Measurements from ENCODE around the gene TAF10.
A peak's percentile ranks its signal among the peaks of the same experiment; 100 is the strongest.

The TAF10 gene

DNA sequence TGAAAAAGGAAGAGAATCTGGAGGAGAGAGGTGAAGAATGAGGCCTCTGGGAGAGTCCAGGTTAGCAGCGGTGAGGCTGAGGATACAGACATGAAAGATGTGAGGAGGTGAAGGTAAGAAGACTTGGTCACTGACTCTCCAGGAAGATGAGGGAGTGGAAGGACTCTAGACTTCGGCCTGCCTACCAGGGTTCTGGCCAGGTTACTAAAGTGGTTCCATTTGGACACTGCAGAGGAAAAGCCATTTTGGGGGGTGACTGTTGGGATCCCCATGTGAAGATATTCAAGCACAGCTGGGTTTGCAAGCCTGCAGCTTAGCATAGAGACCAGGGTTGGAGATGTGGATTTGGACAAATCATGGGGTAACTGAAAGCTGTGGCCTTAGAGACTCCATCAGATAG is 35.8 kb upstream of the TAF10 start:
- no peak overlapping the region for H3K27ac Mint-ChIP-seq
- no peak for ATAC-seq
- H3K4me1 Mint-ChIP-seq = no peaks in the 10 kb centered on the region
- H3K27me3 Mint-ChIP-seq = no peaks in the 10 kb centered on the region
- DNase-seq = no peak
- H3K4me3 Mint-ChIP-seq = no peak overlapping the region
- no peaks in the 10 kb centered on the region for H3K9me3 Mint-ChIP-seq

DNA sequence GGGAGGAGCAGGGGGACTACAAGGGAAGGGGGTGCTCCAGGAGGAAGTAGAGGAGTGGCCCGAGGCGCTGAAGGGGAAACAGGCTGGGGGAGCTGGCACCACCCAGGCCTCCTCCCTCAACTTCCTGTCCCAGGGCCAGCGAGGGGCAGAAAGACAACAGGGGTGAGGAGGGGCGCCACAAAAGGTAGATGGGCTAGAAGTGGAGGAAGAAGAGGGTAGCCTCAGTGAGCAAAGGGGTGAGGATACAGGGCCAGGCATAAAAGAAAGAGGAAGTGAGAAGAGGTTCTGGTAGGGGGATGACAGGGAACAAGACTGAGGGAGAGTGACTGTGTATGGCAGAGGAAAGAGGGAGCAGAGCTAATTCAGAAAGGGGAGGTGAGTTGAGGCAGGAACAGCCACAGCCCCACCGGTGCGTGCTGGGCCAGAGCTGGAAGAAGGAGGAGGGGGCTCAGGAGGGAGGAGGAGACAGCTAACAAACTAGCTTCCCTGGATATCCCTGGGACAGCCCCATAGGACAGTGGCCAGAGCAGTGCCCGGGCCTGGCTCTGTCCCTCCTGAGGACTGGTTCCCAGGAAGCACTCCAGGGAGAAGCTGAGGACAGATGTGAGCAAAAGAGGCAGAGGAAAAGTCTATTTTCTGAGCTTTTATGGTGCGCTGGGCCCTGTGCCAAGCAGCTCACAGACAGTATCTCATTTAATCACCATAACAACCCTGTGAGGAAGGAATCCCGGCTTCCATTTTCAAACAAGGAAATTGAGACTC is 35.1 kb upstream of the TAF10 start:
- Mint-ChIP-seq H3K27ac (no peak overlapping the region), H3K4me1 (no peaks in the 10 kb centered on the region), H3K4me3 (no peak overlapping the region), H3K27me3 (no peaks in the 10 kb centered on the region), H3K9me3 (no peaks in the 10 kb centered on the region)
- ATAC-seq (peak; percentile 71), DNase-seq (peak; percentile 37 to 49)

DNA sequence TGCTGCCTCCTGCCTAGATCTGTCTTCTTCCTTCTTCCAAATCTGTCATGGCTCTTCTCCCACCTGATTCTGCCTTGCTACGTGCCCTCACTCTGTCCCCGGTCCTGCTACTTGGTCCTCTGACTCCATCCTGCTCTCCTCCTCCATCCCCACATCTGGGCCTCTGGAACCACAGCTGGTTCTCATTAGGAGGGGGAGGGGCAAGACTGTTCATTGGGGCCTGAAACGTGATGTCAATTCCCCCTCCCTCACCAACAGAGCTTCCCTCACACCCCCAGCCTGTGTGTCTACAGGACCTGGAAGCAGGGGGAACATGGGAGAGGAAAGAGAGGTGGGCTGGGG is 34.5 kb upstream of the TAF10 start:
- Mint-ChIP-seq H3K4me3 (no peak overlapping the region), H3K27ac (no peak overlapping the region), H3K9me3 (no peaks in the 10 kb centered on the region), H3K4me1 (no peaks in the 10 kb centered on the region), H3K27me3 (no peaks in the 10 kb centered on the region)
- peak in 1 of 2 donors; percentile 41 for DNase-seq
- peak; percentile 36 for ATAC-seq

DNA sequence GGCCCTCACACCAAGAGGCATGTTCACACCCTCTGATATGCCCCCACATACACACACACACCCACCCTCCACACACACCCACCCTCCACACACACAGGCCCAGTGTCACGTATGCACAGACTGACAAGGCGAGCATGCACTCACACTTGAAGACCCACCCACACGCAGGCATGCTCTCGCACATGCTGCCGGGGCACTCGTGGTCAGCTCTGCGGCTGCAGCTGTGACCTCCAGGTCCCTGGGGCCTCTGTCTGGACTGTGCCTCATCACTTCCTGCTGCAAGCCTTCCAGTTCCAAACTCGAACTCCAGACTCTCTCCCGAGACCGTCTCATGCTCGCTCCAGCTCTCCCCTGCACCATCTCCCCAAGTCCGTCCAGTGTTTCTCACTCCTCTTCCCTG is 34.1 kb upstream of the TAF10 start:
- no peaks in the 10 kb centered on the region for H3K27me3 Mint-ChIP-seq
- H3K27ac Mint-ChIP-seq = no peak overlapping the region
- ATAC-seq (no peak), DNase-seq (no peak)
- no peaks in the 10 kb centered on the region for H3K4me1 Mint-ChIP-seq
- H3K9me3 Mint-ChIP-seq = no peaks in the 10 kb centered on the region
- no peak overlapping the region for H3K4me3 Mint-ChIP-seq

DNA sequence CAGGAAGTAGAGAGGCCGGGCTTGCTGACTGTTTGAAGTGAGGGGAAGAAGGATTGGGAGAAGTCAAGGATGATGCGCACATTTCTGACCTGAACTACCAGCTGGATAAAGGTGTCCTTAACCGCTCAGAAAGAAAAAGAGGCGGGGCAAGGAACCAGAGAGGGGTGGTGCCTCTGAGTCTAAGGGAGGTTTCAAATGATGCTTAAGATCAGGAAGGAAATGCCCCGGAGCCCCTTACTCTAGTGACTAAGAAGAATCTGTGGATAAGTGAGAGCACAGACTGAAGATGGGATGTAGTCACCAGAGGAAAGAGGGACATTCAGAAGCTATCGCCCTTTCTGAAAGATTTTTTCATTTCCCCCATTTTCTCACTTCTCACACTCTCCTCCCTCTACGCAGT is 30.9 kb upstream of the TAF10 start:
- DNase-seq = no peak
- no peaks in the 10 kb centered on the region for H3K4me1 Mint-ChIP-seq
- no peak for ATAC-seq
- H3K27me3 Mint-ChIP-seq = no peaks in the 10 kb centered on the region
- no peak overlapping the region for H3K4me3 Mint-ChIP-seq
- no peaks in the 10 kb centered on the region for H3K9me3 Mint-ChIP-seq
- H3K27ac Mint-ChIP-seq = no peak overlapping the region

DNA sequence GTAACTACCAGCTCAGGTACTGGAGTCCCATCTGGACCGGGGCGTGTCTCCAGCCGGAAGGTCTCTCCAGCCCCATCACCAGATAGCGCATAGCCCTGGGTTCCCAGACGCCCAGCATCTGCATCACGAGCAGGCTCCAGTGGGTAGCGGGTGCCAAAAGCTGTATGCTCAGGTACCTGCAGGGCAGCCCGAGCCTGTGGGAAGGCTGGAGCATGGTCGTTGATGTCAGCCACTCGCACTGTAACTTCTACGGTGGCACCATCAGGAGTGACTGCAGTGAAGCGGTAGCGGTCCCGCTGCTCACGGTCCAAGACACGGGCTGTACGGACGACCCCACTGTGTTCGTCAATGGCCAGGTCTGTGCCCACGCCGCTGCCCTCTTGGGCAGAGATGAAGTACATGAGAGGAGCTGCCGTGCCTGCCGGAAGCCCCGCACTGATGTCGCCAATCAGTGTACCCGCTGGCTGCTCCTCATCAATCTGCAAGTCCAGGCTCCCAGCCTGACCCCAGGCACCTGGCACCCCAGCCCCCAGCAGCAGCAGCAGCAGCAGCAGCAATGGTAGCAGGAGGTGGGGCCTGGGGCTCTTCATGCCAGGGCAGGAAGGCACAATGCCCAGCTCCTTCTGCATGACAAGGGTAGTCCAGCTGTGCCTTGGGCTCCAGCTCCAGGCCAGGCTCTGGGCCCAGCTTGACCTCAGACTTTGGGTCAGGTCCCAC is 29.1 kb upstream of the TAF10 start:
- no peaks in the 10 kb centered on the region for H3K27me3 Mint-ChIP-seq
- H3K9me3 Mint-ChIP-seq = no peaks in the 10 kb centered on the region
- H3K4me1 Mint-ChIP-seq = no peaks in the 10 kb centered on the region
- H3K4me3 Mint-ChIP-seq = no peak overlapping the region
- H3K27ac Mint-ChIP-seq = no peak overlapping the region
- no peak for DNase-seq
- no peak for ATAC-seq

DNA sequence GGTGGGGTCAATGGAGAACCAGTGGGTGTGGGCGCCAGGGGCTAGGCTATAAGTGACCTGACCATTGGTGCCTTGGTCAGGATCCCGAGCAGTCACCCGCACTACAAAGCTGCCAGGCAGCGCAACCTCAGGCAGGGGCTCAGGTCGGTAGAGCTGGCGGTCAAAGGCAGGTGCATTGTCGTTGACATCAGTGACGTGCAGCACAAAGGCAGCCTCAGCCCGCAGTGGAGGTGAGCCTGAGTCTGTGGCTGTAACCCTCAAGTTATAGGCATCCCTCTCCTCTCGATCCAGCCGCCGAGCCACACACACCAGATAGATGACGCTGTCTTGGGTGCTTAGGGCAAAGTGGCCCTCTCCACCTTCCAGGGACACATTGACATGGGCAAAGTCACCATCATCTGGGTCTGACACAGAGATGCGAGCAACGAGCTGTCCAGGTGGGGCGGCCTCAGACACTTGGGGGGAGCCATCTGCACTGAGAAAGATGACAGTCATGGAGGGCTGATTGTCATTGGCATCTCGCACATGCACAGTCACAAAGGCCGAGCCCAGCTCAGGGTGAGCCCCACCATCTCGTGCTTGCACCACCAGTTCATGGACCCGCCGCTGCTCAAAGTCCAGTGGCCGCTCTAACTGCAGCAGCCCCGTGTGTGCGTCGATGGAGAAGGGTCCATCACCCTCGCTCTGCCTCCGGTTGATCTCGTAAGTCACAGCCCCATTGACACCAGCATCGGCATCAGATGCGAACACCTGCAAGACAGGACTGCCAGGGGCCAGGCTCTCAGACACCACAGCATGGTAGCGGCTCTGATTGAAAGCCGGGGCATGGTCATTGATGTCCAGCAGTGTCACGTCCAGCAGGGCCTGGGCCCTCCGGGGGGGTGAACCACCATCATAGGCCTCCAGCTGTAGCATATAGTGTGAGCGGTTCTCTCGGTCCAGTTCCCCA is 28.3 kb upstream of the TAF10 start:
- H3K27me3 Mint-ChIP-seq = no peaks in the 10 kb centered on the region
- no peaks in the 10 kb centered on the region for H3K4me1 Mint-ChIP-seq
- no peaks in the 10 kb centered on the region for H3K9me3 Mint-ChIP-seq
- DNase-seq (no peak), ATAC-seq (no peak)
- H3K27ac Mint-ChIP-seq = no peak overlapping the region
- no peak overlapping the region for H3K4me3 Mint-ChIP-seq

DNA sequence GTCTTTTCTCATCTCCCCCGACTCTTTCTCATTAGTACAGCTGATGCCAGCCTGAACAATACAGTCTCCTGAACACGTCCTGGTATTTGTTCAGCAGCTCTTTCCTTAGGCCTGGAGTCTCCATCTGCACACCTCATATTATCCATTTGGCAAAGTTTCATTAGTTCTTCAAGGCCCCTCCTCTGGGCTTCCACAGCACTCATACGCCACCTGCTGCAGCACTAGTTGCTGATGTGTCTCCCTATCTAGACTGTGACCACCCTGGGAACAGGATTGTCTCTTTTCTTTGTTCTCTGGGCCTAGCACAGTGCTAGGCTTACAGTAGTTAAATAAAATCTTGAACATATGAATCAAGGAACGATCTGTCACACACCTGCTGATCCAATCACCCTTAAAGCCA is 26.4 kb upstream of the TAF10 start:
- H3K4me1 Mint-ChIP-seq = peaks cover 2% of the 10 kb centered on the region

DNA sequence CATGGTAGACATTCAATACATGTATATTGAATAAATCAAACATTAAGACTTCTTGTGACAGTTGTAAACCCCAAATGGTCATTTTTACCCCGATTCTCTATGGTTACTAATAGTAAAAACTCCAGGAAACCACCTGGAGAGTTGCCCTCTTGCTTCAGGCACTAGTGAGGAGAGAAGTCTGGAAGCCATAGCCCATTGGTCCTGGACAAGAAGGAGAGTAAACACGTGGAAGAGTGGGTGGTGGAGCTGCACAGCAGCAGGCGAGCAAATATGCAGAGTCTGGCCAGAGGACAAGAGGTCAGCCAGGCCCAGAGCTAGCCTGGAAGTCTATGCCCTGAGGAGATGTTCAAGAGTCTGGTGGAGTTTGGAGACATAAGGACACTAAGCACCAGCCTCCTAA is 25.9 kb upstream of the TAF10 start:
- Mint-ChIP-seq H3K27ac (no peak overlapping the region), H3K4me1 (peaks cover 7% of the 10 kb centered on the region), H3K27me3 (no peaks in the 10 kb centered on the region), H3K4me3 (no peak overlapping the region), H3K9me3 (no peaks in the 10 kb centered on the region)
- ATAC-seq (no peak), DNase-seq (no peak)

More for the DNA sequence above, 26.4 kb upstream of the TAF10 start:
- ATAC-seq (no peak), DNase-seq (no peak)
- no peaks in the 10 kb centered on the region for H3K27me3 Mint-ChIP-seq
- H3K4me3 Mint-ChIP-seq = no peak overlapping the region
- no peak overlapping the region for H3K27ac Mint-ChIP-seq
- no peaks in the 10 kb centered on the region for H3K9me3 Mint-ChIP-seq

DNA sequence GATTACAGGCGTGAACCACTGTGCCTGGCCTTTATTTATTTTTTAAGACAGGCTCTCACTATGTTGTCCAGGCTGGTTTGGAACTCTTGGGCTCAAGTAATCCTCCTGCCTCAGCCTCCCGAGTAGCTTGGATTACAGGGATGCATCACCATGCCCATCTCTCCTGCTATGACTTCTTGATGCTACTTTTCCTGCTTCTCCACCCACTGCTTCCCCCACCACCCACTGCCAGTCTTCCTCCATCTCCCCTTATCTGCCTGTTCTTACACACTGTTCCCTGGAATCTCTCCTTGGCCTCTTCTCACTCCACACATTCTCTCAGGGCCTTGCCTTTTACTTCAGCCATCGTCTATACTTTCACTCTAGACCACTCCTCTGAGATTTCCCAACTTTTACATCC is 24.5 kb upstream of the TAF10 start:
- H3K27me3 Mint-ChIP-seq = no peaks in the 10 kb centered on the region
- ATAC-seq = no peak

DNA sequence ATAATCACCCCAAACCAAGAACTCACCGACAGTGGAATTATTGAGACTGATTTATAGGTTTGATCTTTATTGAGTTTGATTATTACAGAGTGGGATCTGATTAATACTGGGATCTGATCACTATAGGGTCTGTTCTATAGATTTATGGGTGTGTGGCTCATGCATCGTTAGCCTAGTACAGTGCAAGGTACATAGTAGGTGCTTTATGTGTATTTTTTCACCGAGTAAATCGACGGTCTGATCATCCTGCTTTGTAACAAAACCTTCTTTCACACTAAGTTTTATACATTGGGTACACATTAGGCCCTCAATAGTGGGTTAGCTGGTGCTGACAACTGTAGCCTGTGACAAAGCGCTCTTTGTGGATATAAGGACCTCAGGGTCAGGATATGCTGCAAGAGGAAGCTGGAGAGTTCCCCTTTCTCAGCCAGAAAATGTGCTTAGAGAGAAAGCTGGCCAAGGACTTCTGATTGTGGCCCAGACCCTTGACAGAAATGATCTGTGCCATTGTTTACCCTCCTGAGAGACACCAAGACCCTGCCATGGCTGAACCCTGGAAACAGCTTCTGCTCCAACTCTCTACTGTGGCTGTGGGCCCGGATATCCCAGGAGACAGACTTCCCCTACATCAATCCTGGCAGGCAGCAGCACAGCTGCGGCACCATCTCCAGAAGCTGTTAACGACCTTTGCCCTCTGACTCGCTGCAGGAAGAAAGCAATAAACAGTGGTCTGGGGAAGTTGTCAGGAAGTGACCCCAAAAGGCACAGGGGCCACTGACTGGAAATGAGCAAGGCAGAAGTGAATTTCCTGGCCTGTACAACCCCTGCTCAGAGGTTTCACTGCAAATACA is 23.3 kb upstream of the TAF10 start:
- H3K4me3 Mint-ChIP-seq = no peak overlapping the region
- ATAC-seq (no peak), DNase-seq (no peak)
- no peak overlapping the region for H3K27ac Mint-ChIP-seq
- H3K9me3 Mint-ChIP-seq = no peaks in the 10 kb centered on the region
- no peaks in the 10 kb centered on the region for H3K27me3 Mint-ChIP-seq
- peaks cover 26% of the 10 kb centered on the region for H3K4me1 Mint-ChIP-seq

More for the DNA sequence above, 24.5 kb upstream of the TAF10 start:
- no peak overlapping the region for H3K27ac Mint-ChIP-seq
- H3K9me3 Mint-ChIP-seq = no peaks in the 10 kb centered on the region
- peaks cover 21% of the 10 kb centered on the region for H3K4me1 Mint-ChIP-seq
- DNase-seq = no peak
- no peak overlapping the region for H3K4me3 Mint-ChIP-seq

DNA sequence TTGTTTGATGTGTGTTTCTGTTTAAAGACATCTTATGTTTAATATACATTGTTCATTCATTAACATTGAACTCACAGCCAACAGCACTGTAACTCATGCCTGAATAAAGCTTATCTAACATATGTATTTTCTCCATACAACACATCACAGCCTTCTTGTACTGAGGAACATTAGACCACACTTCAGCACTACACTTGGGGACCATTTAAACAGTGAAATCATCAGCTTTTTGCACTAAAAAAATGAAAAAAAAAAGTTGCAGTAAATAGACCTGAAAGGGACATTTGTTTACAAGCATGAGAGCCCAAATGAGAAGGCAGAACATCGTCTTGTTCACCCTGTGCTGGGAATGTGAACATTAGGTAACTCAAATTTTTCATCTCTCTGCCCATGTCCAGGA is 22.5 kb upstream of the TAF10 start:
- no peak overlapping the region for H3K27ac Mint-ChIP-seq
- peaks cover 26% of the 10 kb centered on the region for H3K4me1 Mint-ChIP-seq
- no peak overlapping the region for H3K4me3 Mint-ChIP-seq
- no peaks in the 10 kb centered on the region for H3K9me3 Mint-ChIP-seq
- no peaks in the 10 kb centered on the region for H3K27me3 Mint-ChIP-seq
- DNase-seq (no peak), ATAC-seq (no peak)

DNA sequence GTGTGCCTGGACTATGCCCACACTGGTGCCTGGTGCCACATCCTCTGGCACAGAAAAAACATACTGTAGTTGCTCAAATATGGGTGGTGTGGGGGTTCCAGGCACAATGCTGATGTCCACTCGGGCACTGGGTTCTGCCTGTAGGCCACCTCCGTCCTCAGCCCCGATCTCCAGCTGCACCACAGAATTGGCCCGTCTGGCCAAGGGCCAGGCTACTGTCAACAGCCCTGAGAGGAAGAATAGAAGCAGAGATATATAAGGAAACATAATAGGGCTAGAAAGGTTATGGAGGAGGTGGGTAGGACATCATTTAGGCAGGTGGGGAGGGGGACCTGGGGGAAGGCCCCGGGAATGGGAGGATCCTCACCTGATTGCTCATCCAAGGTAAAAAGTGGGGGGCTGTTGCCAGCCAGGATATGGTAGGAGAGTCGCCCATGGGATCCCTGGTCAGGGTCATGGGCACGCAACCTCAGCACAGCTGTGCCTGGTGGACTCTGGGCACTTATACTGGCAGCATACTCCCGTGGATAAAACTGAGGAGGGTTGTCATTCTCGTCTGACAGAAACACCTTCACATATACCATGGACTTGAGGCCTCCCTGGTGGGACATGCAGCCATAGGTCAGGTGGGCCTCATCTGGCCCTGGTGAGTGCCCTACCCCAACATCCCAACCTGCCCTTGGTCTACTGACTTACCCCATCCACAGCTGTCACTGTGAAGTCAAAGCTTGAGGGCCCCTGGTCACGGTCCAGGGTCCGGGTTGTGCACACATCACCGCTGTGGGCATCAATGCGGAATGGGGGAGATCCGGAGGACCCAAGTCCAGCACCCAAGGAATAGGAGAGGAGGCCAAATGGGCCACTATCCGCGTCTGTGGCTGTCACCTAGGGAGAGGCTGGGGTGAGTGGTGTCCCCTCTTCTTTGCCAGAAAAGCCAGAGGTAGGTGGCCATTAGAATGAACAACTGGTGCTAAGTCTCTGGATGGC is 21.7 kb upstream of the TAF10 start:
- no peak overlapping the region for H3K4me3 Mint-ChIP-seq
- DNase-seq (no peak), ATAC-seq (no peak)
- H3K27ac Mint-ChIP-seq = no peak overlapping the region
- no peaks in the 10 kb centered on the region for H3K27me3 Mint-ChIP-seq
- H3K9me3 Mint-ChIP-seq = no peaks in the 10 kb centered on the region
- peaks cover 26% of the 10 kb centered on the region for H3K4me1 Mint-ChIP-seq

Measured in stimulated activated naive CD8-positive, alpha-beta T cell treated with anti-CD3 and anti-CD28 coated beads, Interleukin-15, amount 100 ng/mL, for 72 hours (primary cell).